ENCODE data around the gene XYLT1.

XYLT1 gene

GRCh38 chr16:17245776-17246175 lies 225.0 kb downstream of the XYLT1 start:
- DNase-seq, result no peak

GRCh38 chr16:17244872-17245551 lies 225.7 kb downstream of the XYLT1 start:
- no peak for DNase-seq

GRCh38 chr16:17241264-17241835 lies 229.4 kb downstream of the XYLT1 start:
- DNase-seq, result no peak

GRCh38 chr16:17238285-17239028 lies 232.3 kb downstream of the XYLT1 start:
- DNase-seq, result peak; percentile 24

- no peak for DNase-seq
Measured at GRCh38 chr16:17237350-17237944, 233.3 kb downstream of the XYLT1 start.

GRCh38 chr16:17235147-17235815 lies 235.5 kb downstream of the XYLT1 start:
- DNase-seq, result no peak

- DNase-seq, result no peak
Measured at GRCh38 chr16:17233318-17234002, 237.3 kb downstream of the XYLT1 start.

- no peak for DNase-seq
Measured at GRCh38 chr16:17232487-17232886, 238.3 kb downstream of the XYLT1 start.

- DNase-seq, result no peak
Measured at GRCh38 chr16:17231972-17232371, 238.8 kb downstream of the XYLT1 start.

GRCh38 chr16:17230932-17231581 lies 239.7 kb downstream of the XYLT1 start:
- DNase-seq, result no peak

- no peak for DNase-seq
Measured at GRCh38 chr16:17229766-17230165, 241.0 kb downstream of the XYLT1 start.

GRCh38 chr16:17229131-17229530 lies 241.6 kb downstream of the XYLT1 start:
- no peak for DNase-seq

- DNase-seq, result no peak
Measured at GRCh38 chr16:17228708-17229055, 242.1 kb downstream of the XYLT1 start.

GRCh38 chr16:17228048-17228707 lies 242.6 kb downstream of the XYLT1 start:
- DNase-seq, result no peak

- no peak for DNase-seq
Measured at GRCh38 chr16:17227278-17227677, 243.5 kb downstream of the XYLT1 start.

- no peak for DNase-seq
Measured at GRCh38 chr16:17225541-17225940, 245.2 kb downstream of the XYLT1 start.

GRCh38 chr16:17224879-17225281 lies 245.9 kb downstream of the XYLT1 start:
- no peak for DNase-seq

- DNase-seq, result no peak
Measured at GRCh38 chr16:17224350-17224749, 246.4 kb downstream of the XYLT1 start.

- DNase-seq, result no peak
Measured at GRCh38 chr16:17223576-17223975, 247.2 kb downstream of the XYLT1 start.

- no peak for DNase-seq
Measured at GRCh38 chr16:17222871-17223401, 247.8 kb downstream of the XYLT1 start.

GRCh38 chr16:17219991-17220390 lies 250.8 kb downstream of the XYLT1 start:
- no peak for DNase-seq
